ENCODE measurements around the gene TRIB2. TPM values are rescaled to one million over a fixed set of nuclear protein-coding genes. Genes with fewer than 3 reads are reported as not detected.

TRIB2 gene
- total RNA-seq, 1 donor, result 79.6 TPM

- H4K20me1 ChIP-seq (ENCODE audit: insufficient read depth, low read length), result peaks cover 7% of the 10 kb centered on the region
- TF ChIP-seq CTCF (IDR thresholded peaks at IDR 0.05; ENCODE audit: extremely low read depth, low read depth, low read length), result no peak
- peaks cover 76% of the 10 kb centered on the region for H3K79me2 ChIP-seq (ENCODE audit: insufficient read depth, low read length)
- H3K4me2 ChIP-seq (ENCODE audit: insufficient read depth, low read length), result peak overlapping the region; percentile 85
- H3K4me1 ChIP-seq (ENCODE audit: insufficient read depth, low read length), result peaks cover 42% of the 10 kb centered on the region
- peak overlapping the region; percentile 86 for H3K27ac ChIP-seq (ENCODE audit: low read depth, low read length)
- no peaks in the 10 kb centered on the region for H3K9me3 ChIP-seq (ENCODE audit: low read depth, low read length)
- peaks cover 19% of the 10 kb centered on the region for H3K36me3 ChIP-seq (ENCODE audit: insufficient read depth, low read length)
- DNase-seq (ENCODE audit: insufficient read length, low spot score, missing footprints), result peak; percentile 84
- no peak overlapping the region for H2AFZ ChIP-seq (ENCODE audit: low read length)
- H3K27me3 ChIP-seq (ENCODE audit: insufficient read depth, low read length), result no peaks in the 10 kb centered on the region
- peak overlapping the region; percentile 93 for H3K4me3 ChIP-seq (ENCODE audit: insufficient read depth, low read length)
Observed at GRCh38 chr2:12719400-12720277, 2.9 kb downstream of the TRIB2 start.

- Histone ChIP-seq H3K4me3 (ENCODE audit: insufficient read depth, low read length) (peak overlapping the region; percentile 93), H4K20me1 (ENCODE audit: insufficient read depth, low read length) (peaks cover 10% of the 10 kb centered on the region), H3K9me3 (ENCODE audit: low read depth, low read length) (no peaks in the 10 kb centered on the region), H3K27me3 (ENCODE audit: insufficient read depth, low read length) (no peaks in the 10 kb centered on the region), H3K4me1 (ENCODE audit: insufficient read depth, low read length) (peaks cover 36% of the 10 kb centered on the region), H3K27ac (ENCODE audit: low read depth, low read length) (peak overlapping the region; percentile 86), H3K79me2 (ENCODE audit: insufficient read depth, low read length) (peaks cover 82% of the 10 kb centered on the region), H3K36me3 (ENCODE audit: insufficient read depth, low read length) (peaks cover 25% of the 10 kb centered on the region), H3K4me2 (ENCODE audit: insufficient read depth, low read length) (peak overlapping the region; percentile 85), H2AFZ (ENCODE audit: low read length) (no peak overlapping the region)
- DNase-seq (ENCODE audit: insufficient read length, low spot score, missing footprints), result no peak
- no peak for TF ChIP-seq CTCF (IDR thresholded peaks at IDR 0.05; ENCODE audit: extremely low read depth, low read depth, low read length)
Observed at GRCh38 chr2:12720278-12720620, 3.5 kb downstream of the TRIB2 start.

- Histone ChIP-seq H3K79me2 (ENCODE audit: insufficient read depth, low read length) (peaks cover 88% of the 10 kb centered on the region), H3K27me3 (ENCODE audit: insufficient read depth, low read length) (no peaks in the 10 kb centered on the region), H3K4me3 (ENCODE audit: insufficient read depth, low read length) (peak overlapping the region; percentile 93), H4K20me1 (ENCODE audit: insufficient read depth, low read length) (peaks cover 10% of the 10 kb centered on the region), H2AFZ (ENCODE audit: low read length) (no peak overlapping the region), H3K36me3 (ENCODE audit: insufficient read depth, low read length) (peaks cover 31% of the 10 kb centered on the region), H3K9me3 (ENCODE audit: low read depth, low read length) (no peaks in the 10 kb centered on the region), H3K27ac (ENCODE audit: low read depth, low read length) (peak overlapping the region; percentile 86), H3K4me2 (ENCODE audit: insufficient read depth, low read length) (peak overlapping the region; percentile 85), H3K4me1 (ENCODE audit: insufficient read depth, low read length) (peaks cover 30% of the 10 kb centered on the region)
- no peak for DNase-seq (ENCODE audit: insufficient read length, low spot score, missing footprints)
- no peak for TF ChIP-seq CTCF (IDR thresholded peaks at IDR 0.05; ENCODE audit: extremely low read depth, low read depth, low read length)
Observed at GRCh38 chr2:12720754-12721378, 4.1 kb downstream of the TRIB2 start.

Measured in osteoblast (primary cell).